Activated naive CD4-positive, alpha-beta T cell treated with anti-CD3 and anti-CD28 coated beads, Interleukin-2, amount 50 U/mL, for 72 hours (primary cell): ENCODE measurements around the gene LRP5. TPM values are rescaled to one million over a fixed set of nuclear protein-coding genes. Genes with fewer than 3 reads are reported as not detected.
A peak's percentile ranks its signal among the peaks of the same experiment; 100 is the strongest.

Experiments
- ATAC-seq, 2 donors: fragments of 150-1000 bp; cut with Tn5 transposase; 2 replicates each; pipeline ENCODE4 v1.10.0; 2021; ENCODE audit warnings: mild to moderate bottlenecking in 2 of 2, moderate library complexity in 2 of 2
- DNase-seq, 2 donors: peaks; one replicate each; pipeline ENCODE4 v3.0.0; 2021 to 2022; ENCODE audit warnings: low spot score in 2 of 2
- H3K27ac Mint-ChIP-seq, 2 donors: one replicate each; pipeline ENCODE4 v1.8.0; 2022; ENCODE audit warnings: mild to moderate bottlenecking in 2 of 2, mixed read lengths in 2 of 2
- H3K36me3 Mint-ChIP-seq, 2 donors: one replicate each; pipeline ENCODE4 v1.8.0; 2022; ENCODE audit warnings: mixed read lengths in 2 of 2
- H3K9me3 Mint-ChIP-seq, 2 donors: one replicate each; pipeline ENCODE4 v1.8.0; 2022; ENCODE audit warnings: mixed read lengths in 2 of 2
- total RNA-seq, 2 donors: library from RNA; stranded (reverse); gene quantifications; one replicate each; pipeline ENCODE4 v1.2.3, GENCODE V29; 2022

The LRP5 gene
- total RNA-seq = 10 to 100 TPM in 1 of 2 donors, 1 to 10 TPM in 1; 8.7 to 14.1 TPM

DNA sequence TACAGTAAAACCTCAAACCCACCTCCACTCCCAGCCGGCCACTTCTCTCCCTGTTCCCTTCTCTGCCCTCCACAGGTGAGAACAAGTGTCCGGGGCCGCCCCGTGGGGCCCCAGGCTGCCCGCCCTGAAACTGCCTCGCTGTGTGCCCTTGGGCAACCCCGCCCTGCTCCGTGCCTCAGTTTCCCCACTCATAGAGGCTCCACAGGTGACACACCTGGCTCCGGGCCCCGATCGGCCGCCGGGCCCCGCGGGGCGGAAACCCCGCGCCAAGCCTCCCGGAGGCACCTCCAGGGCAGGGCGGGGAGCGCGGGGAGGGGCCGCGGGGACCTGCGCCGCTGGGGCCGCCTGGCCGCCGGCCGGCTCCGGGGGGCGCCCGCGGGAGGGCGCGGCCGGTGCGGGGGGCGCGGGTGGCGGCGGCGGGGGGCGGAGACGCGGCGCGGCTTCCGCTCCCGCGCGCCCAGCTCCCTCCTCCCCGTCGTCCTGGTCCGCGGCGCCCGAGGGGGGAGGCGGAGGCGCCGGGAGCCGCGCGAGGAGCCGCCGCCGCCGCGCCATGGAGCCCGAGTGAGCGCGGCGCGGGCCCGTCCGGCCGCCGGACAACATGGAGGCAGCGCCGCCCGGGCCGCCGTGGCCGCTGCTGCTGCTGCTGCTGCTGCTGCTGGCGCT lies at the start of gene LRP5:
TSS of gene LRP5 (plus strand) at position 475 of the 663 bp plus-strand sequence. CDS start at position 599, 124 bp downstream.
- H3K27ac Mint-ChIP-seq = peak within 1 kb of the TSS; percentile 68 to 86
- peaks cover 0 to 5% of the 10 kb centered on the region in 2 donors for H3K36me3 Mint-ChIP-seq
- DNase-seq (no peak), ATAC-seq (peak; percentile 49 to 62)
- H3K9me3 Mint-ChIP-seq = no peaks in the 10 kb centered on the region

DNA sequence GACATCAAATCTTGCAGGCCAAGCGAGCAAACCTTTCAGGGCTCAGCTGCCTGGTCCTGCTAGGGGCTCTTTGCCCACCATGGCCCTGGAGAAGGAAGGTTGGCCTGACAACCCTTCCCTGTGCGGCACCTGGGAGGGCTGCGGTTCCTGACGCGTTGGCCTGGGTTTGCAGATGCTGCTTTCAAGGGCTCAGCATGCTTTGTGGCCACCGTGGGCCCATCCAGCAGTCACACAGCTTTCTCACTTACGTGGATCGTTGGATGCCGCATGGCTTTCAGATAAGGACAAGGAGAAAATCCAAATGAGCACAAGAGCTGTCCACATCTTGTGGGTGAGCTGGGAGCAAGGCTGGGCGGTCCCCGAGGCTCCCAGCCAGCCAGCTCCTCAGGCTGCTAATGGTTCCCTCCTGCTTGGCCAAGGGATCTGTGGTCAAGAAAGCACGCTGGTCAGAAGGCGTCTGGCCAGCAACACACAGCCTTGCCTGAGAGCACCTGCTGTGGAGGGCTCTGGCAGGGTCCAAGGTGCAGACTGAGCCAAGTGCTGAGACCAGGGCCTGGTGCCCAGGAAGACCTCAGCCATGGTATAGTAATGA lies 48.9 kb upstream of the LRP5 start:
- Mint-ChIP-seq H3K9me3 (no peaks in the 10 kb centered on the region), H3K27ac (no peak overlapping the region), H3K36me3 (peaks cover 15% of the 10 kb centered on the region in 2 donors)
- DNase-seq = peak in 1 of 2 donors; percentile 16
- ATAC-seq = no peak

DNA sequence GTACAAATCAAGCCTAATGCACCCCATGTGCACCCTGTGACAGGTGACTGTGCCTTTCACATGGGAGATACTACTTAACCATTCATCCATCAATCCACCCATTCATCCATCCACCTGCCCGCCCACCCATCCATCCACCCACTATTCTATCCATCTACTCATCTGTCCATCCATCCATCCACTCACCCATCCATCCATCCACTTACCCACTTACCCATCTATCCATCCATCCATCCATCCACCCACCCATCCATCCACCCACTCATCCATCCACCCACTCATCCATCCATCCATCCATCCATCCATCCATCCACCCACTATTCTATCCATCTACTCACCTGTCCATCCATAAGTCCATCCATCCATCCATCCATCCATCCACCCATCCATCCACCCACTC lies 48.1 kb upstream of the LRP5 start:
- Mint-ChIP-seq H3K36me3 (peaks cover 15% of the 10 kb centered on the region in 2 donors), H3K27ac (no peak overlapping the region), H3K9me3 (no peaks in the 10 kb centered on the region)
- peak in 1 of 2 donors; percentile 40 for DNase-seq
- no peak for ATAC-seq

DNA sequence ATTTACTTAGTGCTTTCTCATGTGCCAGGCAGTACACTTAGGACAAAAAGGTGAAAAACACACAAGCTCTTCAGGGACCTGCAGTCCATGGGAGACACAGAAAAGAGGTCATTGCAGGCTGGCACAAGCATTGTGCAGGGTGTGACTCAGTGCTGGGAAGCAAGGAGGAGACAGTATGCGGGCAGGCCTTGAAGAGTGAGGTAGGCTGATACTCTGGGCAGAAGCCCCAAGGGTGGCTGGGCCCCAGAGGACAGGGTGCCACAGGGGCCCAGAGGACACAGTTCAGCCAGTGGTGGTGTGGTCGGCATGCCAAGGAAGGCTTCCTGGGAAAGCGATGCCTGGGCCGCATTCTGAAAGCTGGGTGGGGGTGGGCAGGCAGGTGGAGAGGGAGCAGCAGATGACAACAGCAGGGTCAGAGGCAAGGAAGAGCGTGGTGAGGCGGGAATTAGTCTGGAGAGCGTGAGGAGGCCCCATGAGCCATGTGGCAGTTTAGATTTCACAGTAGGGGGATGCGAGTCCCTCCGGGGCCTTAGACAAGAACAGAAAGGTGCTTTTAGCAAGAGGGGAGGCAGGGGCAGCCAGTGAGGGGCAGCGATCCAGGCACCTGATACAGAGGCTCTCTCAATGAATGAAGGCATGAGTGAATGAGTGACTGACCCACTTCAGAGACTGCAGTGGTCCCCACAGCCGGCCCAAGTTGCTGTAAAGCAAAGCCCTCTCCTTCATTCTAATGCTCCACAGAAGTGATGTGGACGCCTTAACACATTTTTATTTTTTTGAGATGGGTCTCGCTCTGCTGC lies 47.5 kb upstream of the LRP5 start:
- H3K9me3 Mint-ChIP-seq = no peaks in the 10 kb centered on the region
- no peak for ATAC-seq

DNA sequence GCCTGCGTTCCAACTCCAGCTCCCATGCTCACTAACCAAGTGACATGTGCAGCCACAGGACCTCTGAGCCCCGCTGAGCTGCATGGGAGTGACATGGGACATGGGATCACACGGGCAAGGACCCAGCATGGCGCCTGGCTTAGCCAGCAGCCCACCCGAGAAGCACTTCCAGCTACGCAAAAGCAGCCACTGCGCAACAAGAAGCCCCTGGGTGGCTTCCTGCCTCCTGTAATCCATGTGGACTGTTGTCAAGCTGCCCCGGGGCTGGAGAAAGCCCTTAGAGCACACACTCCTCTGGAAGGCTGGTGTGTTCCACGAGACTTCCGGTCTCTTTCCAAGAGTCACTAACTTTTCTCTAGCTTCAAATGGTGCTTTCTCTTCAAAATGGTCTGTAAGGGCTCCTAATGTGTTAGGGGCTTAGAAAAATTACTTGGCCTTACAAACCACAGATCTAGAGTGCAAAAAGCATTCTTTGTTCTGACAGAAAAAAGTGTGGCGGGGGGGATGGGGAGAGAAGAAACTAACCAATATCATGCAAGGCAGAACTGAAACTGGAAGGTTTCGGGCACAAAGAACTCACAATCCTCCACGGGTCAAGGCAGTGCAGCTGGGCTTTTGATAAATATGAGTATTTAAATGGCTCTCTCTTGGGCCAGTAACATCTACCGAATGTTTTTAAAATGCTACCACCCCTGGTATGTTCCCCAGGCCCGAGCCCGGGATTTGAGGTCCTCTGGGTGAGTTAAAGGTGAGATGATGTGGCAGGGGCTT lies 46.1 kb upstream of the LRP5 start:
- DNase-seq = no peak
- Mint-ChIP-seq H3K9me3 (no peaks in the 10 kb centered on the region), H3K27ac (no peak overlapping the region), H3K36me3 (peaks cover 15 to 20% of the 10 kb centered on the region in 2 donors)
- ATAC-seq = no peak

More for the DNA sequence above, 47.5 kb upstream of the LRP5 start:
- peak overlapping the region in 1 of 2 donors; percentile 32 for H3K27ac Mint-ChIP-seq
- no peak for DNase-seq
- H3K36me3 Mint-ChIP-seq = peaks cover 15% of the 10 kb centered on the region in 2 donors

DNA sequence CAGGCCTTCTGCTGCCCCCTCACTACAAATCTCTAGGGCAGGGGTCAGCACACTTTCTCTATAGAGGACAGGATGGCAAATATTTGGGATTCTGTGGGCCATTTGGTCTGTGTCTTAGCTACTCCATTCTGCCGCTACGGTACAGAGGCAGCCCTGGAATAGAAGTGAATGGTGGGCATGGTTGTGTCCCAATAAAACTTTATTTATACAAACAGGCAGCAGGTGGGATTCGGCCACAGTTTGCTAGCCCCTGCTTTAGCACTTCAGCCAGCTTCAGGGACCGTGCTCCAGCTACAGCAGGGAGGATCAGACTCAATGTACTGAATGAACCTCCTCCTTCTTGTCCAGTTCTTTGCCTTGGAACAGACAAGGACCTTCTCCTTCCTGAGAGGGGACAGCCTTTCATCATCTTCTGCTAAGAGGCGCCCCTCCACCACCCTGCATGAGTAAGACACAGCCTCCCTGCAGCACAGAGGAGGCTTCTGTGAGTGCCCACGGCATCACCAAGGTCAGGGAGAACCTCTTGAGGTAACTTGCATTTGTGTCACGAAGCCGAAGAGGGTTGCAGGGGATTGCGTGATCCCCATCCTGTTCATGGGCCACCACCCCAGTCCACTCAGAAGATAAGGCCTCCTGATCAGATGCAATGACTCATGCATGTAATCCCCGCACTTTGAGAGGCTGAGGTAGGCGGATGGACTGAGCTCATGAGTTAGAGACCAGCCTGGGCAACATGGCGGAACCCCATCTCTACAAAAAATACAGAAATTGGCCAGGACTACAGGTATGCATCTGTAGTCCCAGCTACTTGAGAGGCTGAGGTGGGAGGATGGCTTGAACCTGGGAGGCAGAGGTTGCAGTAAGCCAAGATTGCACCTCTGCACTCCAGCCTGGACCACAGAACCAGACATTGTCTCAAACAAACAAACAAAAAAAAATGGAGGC lies 45.2 kb upstream of the LRP5 start:
- no peak for ATAC-seq
- DNase-seq = no peak
- Mint-ChIP-seq H3K36me3 (peaks cover 14 to 24% of the 10 kb centered on the region in 2 donors), H3K9me3 (no peaks in the 10 kb centered on the region), H3K27ac (no peak overlapping the region)

DNA sequence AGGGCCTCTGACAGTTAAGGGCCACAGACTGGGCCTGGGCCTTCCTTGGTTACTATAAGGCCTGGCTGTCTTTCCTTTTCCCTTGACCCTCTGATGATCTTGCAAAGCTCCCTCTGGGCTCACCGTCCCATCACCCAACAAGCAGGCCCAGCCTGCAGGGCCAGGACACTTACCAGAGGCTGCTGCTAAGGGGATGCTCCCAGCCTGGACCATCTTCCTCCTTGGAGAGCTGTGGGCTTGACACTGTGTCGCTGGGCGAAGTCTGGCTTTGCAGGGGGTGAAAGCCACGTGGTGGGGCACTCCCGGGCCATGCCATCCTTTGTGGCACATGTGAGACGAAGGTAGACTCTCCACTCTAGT lies 44.5 kb upstream of the LRP5 start:
- Mint-ChIP-seq H3K9me3 (no peaks in the 10 kb centered on the region), H3K36me3 (peaks cover 14 to 28% of the 10 kb centered on the region in 2 donors), H3K27ac (no peak overlapping the region)
- DNase-seq (no peak), ATAC-seq (no peak)

DNA sequence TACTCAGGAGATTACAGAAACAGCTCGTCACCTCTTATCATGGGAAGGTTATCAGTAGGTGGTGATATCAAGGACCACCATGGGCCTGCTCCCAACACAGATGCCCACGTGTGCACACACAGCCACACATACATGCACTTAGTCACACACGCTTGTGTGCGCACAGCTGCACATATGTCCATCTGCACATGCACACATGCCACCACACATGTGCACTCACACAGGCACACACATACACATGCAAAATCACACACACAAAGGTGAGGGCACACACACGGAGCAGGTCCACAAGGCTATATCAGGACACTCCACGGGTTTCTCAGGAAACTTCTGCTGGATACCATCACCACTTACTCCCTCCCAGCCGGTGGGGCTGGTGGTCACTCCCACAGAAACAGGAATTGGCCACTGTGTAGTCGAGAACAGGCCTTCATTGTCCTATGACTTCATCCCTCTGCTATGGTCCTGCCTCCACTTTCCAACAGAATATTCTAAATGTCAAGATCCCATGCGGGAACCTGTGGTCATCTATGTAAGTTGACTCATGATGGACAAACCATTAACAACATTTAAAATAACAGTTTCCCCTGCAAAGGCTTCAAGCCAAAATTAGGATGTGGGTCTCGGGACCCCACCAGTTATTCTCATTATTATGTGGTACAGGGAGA lies 42.8 kb upstream of the LRP5 start:
- peak overlapping the region in 1 of 2 donors; percentile 37 for H3K27ac Mint-ChIP-seq
- ATAC-seq (no peak), DNase-seq (no peak)
- H3K36me3 Mint-ChIP-seq = peaks cover 14 to 26% of the 10 kb centered on the region in 2 donors
- H3K9me3 Mint-ChIP-seq = no peaks in the 10 kb centered on the region

DNA sequence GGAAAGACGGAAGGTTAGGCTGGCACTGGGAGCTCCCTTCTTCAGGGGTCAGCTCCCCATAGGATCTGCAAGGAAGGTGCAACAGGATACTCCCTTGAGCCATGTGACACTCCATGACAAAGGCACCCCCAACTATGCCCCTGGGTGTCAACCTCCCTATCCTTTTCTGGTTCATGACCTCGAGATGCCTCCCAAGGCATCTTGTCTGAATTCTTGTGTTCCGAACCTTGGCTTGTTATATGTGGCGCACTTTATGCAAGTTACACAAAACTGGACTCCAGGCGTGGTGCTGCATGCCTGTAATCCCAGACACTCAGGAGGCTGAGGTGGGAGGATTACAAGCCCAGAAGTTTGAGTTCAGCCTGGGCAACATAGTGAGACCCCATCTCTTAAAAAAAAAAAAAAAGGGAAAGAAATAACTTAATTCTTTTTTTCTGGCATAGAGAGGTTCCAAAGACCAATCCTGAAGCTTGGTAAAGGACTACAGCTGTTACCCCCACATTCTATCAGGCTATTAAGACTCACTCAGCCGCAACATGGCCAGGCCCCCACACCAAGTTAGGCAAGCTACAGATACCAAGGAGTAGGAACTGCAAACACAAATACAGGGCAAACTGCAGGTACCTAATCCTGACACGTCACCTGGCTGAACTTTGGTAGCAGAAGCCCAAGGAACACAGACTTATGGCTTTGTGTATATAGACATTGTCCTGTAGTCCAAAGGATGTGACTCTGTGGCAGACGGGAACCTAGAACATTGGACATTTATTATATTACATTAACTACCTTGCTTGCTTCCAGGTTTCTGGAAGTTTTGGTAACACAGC lies 42.0 kb upstream of the LRP5 start:
- no peaks in the 10 kb centered on the region for H3K9me3 Mint-ChIP-seq
- H3K27ac Mint-ChIP-seq = peak overlapping the region; percentile 30 to 98
- peaks cover 9 to 24% of the 10 kb centered on the region in 2 donors for H3K36me3 Mint-ChIP-seq
- no peak for ATAC-seq
- DNase-seq = no peak

DNA sequence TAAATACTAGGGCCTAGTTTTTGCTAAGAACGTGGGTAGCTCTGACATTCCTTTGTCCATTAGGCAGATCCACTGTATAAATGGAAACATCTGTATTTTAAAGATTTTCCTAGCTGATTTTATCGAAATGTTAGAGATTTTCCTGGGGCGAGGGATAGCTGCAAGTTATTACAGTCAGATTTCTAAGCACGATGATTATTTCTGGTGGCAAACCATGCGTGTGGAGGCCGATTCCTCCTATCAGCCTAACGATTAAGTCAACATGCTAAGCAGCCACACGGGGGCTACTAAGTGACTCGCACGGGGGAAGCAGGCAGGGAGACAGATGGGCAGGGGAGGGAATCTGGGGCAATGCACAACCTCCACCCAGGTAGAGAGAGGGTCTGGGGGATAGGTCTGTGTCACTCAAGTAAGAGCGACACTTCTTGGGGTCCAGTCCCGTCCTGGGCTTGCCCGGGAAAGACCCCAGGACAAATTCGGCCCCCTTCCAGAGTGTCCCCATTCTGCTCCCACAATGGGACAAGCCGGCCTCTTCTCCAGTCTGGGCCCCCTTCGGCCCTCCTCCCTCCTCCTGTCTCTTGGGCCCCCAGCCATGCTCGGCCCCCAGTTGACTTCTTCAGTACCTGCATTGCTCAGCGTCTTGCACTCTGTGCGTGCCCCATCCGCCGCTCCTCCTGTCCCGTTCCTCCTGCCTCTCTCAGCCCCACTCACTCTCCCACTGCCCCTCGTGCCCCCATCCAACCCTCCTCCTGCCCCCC lies 41.2 kb upstream of the LRP5 start:
- ATAC-seq (peak; percentile 41 to 46), DNase-seq (peak in 1 of 2 donors; percentile 59)
- H3K27ac Mint-ChIP-seq = peak overlapping the region; percentile 90 to 98
- H3K36me3 Mint-ChIP-seq = peaks cover 9 to 30% of the 10 kb centered on the region in 2 donors
- no peaks in the 10 kb centered on the region for H3K9me3 Mint-ChIP-seq

DNA sequence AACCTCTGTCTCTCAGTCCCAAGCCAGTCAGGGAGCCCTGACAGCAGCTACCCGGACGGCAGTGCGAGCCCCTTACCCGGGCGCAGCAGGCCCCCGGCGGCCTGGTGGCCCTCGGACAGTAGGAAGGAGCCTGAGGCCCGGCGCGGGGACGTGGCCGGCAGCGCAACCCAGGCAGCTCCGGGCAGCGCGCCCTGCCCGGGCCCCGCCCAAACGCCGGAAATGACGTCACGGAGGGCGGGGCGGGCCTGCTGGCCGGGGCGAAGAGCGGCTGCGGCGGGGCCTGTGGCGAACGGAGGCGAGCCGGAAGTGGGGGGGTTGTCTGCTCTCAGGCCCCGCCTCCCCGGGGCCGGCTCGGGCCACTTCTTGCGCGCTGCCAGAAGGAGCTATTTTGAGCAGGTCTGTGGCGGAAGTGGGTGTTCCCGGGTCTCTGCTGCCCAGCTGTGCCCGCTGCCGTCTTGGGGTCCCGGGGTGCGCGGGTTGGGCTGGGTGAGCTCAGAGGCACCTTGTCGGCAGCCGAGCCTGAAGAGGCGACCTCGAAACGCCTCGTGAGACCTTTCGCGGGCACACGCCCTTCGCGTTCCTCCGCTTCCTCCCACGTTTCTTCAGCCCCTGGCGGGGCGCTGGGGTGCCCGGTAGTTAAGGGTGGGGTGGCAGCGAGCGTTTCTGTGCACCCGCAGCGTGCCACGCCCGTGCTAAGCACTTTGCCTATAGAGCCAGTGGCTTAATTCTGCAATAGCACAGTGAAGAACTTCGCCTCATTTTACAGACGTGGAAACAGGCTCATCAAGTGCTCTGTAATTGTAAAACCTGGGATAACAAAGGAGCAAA lies 40.4 kb upstream of the LRP5 start, which contains the start of gene C11orf24:
TSS of gene C11orf24 (minus strand) at position 193 of the 828 bp plus-strand sequence. CDS start 8,206 bp downstream, outside the sequence.
- peak within 1 kb of the TSS; percentile 95 to 98 for H3K27ac Mint-ChIP-seq
- peaks cover 9 to 30% of the 10 kb centered on the region in 2 donors for H3K36me3 Mint-ChIP-seq
- ATAC-seq = peak; percentile 94 to 97
- no peaks in the 10 kb centered on the region for H3K9me3 Mint-ChIP-seq
- peak; percentile 97 for DNase-seq

DNA sequence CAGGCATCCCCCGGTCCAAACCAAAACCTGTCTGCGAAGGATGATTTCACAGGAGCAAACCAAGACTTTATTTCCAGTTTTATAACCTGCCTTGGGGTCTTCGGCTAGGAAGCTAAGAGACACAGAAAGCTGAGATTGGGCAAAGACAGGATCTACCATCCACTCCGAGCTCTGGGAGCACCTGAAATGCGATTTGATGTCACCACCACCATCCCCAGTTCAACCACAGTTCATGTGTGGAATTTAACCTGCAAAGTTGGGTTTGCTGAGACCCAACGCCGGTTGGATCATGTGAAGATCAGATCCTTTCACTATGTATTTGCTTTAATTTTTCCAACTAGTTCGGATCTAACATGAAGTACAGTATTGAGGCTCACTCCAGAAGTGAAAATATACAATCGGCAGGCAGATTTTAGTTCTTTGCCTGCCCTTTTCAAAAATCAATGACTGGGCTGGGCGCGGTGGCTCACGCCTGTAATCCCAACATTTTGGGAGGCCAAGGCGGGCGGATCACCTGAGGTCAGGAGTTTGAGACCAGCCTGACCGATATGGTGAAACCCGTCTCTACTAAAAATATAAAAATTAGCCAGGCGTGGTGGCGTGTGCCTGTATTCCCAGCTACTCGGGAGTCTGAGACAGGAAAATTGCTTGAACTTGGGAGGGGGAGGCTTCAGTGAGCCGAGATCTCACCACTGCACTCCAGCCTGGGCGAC lies 39.2 kb upstream of the LRP5 start:
- no peak for ATAC-seq
- no peak for DNase-seq
- Mint-ChIP-seq H3K9me3 (no peaks in the 10 kb centered on the region), H3K36me3 (peaks cover 5 to 26% of the 10 kb centered on the region in 2 donors), H3K27ac (peak overlapping the region in 1 of 2 donors; percentile 98)
